CD4-positive, alpha-beta T cell treated with Interferon gamma for 1 hour (primary cell): ENCODE measurements around the gene ACTR3C.
A peak's percentile ranks its signal among the peaks of the same experiment; 100 is the strongest.

Experiments used
- DNase-seq: peaks from one replicate; pipeline ENCODE4 v3.0.0-alpha.2; 2020

Gene ACTR3C

GRCh38 chr7:150358988-150359621 is 35.8 kb upstream of the ACTR3C start:
- DNase-seq: no peak

- DNase-seq: no peak
Measured at GRCh38 chr7:150358433-150358832, 35.1 kb upstream of the ACTR3C start.

GRCh38 chr7:150357771-150358427 is 34.6 kb upstream of the ACTR3C start:
- no peak for DNase-seq

- DNase-seq: peak; percentile 59
Measured at GRCh38 chr7:150357270-150357669, 33.9 kb upstream of the ACTR3C start.

- DNase-seq: no peak
Measured at GRCh38 chr7:150356265-150356897, 33.0 kb upstream of the ACTR3C start.

GRCh38 chr7:150355666-150356059 is 32.3 kb upstream of the ACTR3C start:
- DNase-seq: no peak

- DNase-seq: no peak
Measured at GRCh38 chr7:150351587-150352194, 28.3 kb upstream of the ACTR3C start.

GRCh38 chr7:150346922-150347321 is 23.6 kb upstream of the ACTR3C start:
- no peak for DNase-seq

GRCh38 chr7:150345012-150345411 is 21.7 kb upstream of the ACTR3C start:
- DNase-seq: no peak

GRCh38 chr7:150344299-150344698 is 21.0 kb upstream of the ACTR3C start:
- DNase-seq: no peak

- DNase-seq: no peak
Measured at GRCh38 chr7:150343225-150343624, 19.9 kb upstream of the ACTR3C start.

- no peak for DNase-seq
Measured at GRCh38 chr7:150342121-150342408, 18.7 kb upstream of the ACTR3C start.

GRCh38 chr7:150341263-150342120 is 18.1 kb upstream of the ACTR3C start, which contains the start of gene RARRES2:
RARRES2 (minus strand) TSS chr7:150341629; CDS start chr7:150340609, 1,020 bp downstream.
- no peak for DNase-seq

- no peak for DNase-seq
Measured at GRCh38 chr7:150340875-150341262, 17.5 kb upstream of the ACTR3C start.

GRCh38 chr7:150340024-150340749 is 16.8 kb upstream of the ACTR3C start:
- DNase-seq: no peak

GRCh38 chr7:150339409-150339809 is 16.1 kb upstream of the ACTR3C start:
- DNase-seq: no peak

GRCh38 chr7:150338166-150338829 is 15.0 kb upstream of the ACTR3C start:
- no peak for DNase-seq

GRCh38 chr7:150337659-150338081 is 14.3 kb upstream of the ACTR3C start:
- no peak for DNase-seq

GRCh38 chr7:150337179-150337578 is 13.8 kb upstream of the ACTR3C start:
- no peak for DNase-seq

GRCh38 chr7:150336746-150337145 is 13.4 kb upstream of the ACTR3C start:
- no peak for DNase-seq

GRCh38 chr7:150335774-150336112 is 12.4 kb upstream of the ACTR3C start:
- DNase-seq: no peak
